ENCODE measurements around the gene IQCE. TPM values are rescaled to one million over a fixed set of nuclear protein-coding genes. Genes with fewer than 3 reads are reported as not detected.
A peak's percentile ranks its signal among the peaks of the same experiment; 100 is the strongest.

The IQCE gene
- total RNA-seq, 1 experiment from 2014 or later, result 35.8 TPM

DNA sequence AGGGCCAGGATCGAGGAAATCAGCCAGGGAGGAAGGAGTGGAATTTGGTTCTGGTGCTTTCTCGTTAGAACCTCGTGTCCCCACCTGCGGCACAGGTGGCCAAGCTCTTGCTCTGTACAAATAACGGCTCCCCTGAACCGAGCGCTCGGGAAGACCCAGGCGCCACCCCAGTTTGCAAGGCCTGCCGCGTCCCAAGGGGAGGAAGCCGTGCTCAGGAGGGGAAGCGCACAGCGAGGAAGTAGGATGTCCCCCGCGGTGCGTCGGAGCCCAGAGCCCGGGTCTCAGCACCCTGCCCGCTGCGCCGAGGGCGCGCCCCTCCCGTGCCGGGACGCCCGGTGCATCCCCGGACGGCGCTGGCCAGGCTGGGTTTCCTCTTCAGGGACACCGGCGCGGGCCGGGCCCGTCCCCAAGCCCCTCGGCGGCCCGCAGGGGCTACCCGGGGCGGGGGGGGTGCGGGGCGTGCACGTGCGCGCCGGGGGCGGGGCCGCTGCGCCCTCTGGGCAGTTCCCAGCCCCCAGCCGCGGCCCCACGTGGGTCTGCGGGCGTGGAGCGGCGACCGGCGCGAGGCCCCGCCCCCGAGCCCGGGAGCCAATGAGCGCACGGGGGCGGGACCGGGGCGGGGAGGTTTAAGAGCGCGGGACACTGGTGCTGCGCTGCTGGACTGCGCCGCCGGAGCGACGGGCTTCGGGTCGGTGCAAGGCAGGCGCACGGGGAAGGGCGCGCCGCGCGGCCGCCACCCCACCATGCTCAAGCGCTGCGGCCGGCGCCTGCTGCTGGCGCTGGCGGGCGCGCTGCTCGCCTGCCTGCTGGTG is 39.5 kb upstream of the IQCE start, which contains the start of gene LFNG:
TSS of gene LFNG (plus strand) at position 656 of the 812 bp plus-strand sequence. CDS start at position 744, 88 bp downstream.
- Histone ChIP-seq H3K79me2 (ENCODE audit: low read depth) (peaks cover 13% of the 10 kb centered on the region), H3F3A (ENCODE audit: insufficient read depth, low read depth) (peaks cover 26% of the 10 kb centered on the region), H2AFZ (peak within 1 kb of the TSS; percentile 73), H3K4me1 (replicated peaks; ENCODE audit: insufficient read depth) (peaks cover 44% of the 10 kb centered on the region), H3K27ac (no peak within 1 kb of the TSS), H3K4me3 (peak within 1 kb of the TSS; percentile 59), H3K4me2 (peak within 1 kb of the TSS; percentile 82), H4K20me1 (ENCODE audit: insufficient read depth) (no peaks in the 10 kb centered on the region), H3K9me2 (ENCODE audit: insufficient read depth) (no peaks in the 10 kb centered on the region), H3K27me3 (ENCODE audit: insufficient read depth, low read depth) (no peaks in the 10 kb centered on the region), H3K9me3 (ENCODE audit: insufficient read depth, low read depth) (no peaks in the 10 kb centered on the region), H3K36me3 (ENCODE audit: low read depth) (no peaks in the 10 kb centered on the region)
- CTCF ChIA-PET, result no interaction called here
- TF ChIP-seq EZH2 (IDR thresholded peaks at IDR 0.05; ENCODE audit: low read depth), result no peak
- intact Hi-C loops (cut with micrococcal nuclease; ENCODE audit: unreplicated experiment), result no loop called here
- DNase-seq, result peak; percentile 61 to 88
- no TSS peak for BruUV-seq (replicated peaks)
- POLR2A ChIA-PET (ENCODE audit: unreplicated experiment), result no interaction called here

DNA sequence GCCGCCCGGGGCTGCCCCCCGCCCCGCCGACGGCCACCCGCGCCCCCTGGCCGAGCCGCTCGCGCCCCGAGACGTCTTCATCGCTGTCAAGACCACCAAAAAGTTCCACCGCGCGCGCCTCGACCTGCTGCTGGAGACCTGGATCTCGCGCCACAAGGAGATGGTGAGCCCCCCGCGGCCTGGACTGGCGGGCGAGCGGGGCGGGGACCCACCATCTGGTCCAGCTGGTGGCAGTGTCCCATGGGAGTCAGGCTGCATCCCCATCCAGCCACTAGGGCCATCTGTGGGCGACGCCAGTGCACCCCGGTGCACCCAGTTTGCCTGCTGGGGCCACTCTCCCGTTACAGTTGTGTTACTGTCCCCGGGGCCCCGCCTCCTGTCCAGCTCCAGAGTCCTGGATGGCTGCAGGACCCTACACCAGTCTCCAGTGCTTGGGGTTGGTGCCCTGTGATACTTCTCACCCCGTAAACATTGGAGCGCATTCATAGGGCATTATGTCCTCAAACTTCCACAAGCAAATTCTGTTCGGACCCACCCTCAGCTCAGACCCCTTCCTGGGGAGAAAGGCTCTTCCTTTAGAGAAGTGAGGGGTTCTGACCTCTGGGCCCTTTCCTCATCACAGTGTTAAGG is 38.5 kb upstream of the IQCE start:
- H2AFZ ChIP-seq, result no peak overlapping the region
- H3K27me3 ChIP-seq (ENCODE audit: insufficient read depth, low read depth), result no peaks in the 10 kb centered on the region
- TF ChIP-seq, protein P1, sequence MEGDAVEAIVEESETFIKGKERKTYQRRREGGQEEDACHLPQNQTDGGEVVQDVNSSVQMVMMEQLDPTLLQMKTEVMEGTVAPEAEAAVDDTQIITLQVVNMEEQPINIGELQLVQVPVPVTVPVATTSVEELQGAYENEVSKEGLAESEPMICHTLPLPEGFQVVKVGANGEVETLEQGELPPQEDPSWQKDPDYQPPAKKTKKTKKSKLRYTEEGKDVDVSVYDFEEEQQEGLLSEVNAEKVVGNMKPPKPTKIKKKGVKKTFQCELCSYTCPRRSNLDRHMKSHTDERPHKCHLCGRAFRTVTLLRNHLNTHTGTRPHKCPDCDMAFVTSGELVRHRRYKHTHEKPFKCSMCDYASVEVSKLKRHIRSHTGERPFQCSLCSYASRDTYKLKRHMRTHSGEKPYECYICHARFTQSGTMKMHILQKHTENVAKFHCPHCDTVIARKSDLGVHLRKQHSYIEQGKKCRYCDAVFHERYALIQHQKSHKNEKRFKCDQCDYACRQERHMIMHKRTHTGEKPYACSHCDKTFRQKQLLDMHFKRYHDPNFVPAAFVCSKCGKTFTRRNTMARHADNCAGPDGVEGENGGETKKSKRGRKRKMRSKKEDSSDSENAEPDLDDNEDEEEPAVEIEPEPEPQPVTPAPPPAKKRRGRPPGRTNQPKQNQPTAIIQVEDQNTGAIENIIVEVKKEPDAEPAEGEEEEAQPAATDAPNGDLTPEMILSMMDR (conservative IDR thresholded peaks at IDR 0.05), result no peak
- no peak for TF ChIP-seq EZH2 (IDR thresholded peaks at IDR 0.05; ENCODE audit: low read depth)
- no peaks in the 10 kb centered on the region for H3K9me2 ChIP-seq (ENCODE audit: insufficient read depth)
- H3K36me3 ChIP-seq (ENCODE audit: low read depth), result no peaks in the 10 kb centered on the region
- H3K27ac ChIP-seq, result no peak overlapping the region
- CTCF ChIA-PET, result no interaction called here
- H3K4me2 ChIP-seq, result peak overlapping the region; percentile 77
- peak; percentile 56 to 71 for DNase-seq
- H3K4me1 ChIP-seq (replicated peaks; ENCODE audit: insufficient read depth), result peaks cover 53% of the 10 kb centered on the region
- POLR2A ChIA-PET (ENCODE audit: unreplicated experiment), result no interaction called here
- H3K9me3 ChIP-seq (ENCODE audit: insufficient read depth, low read depth), result no peaks in the 10 kb centered on the region
- H3F3A ChIP-seq (ENCODE audit: insufficient read depth, low read depth), result peaks cover 33% of the 10 kb centered on the region
- intact Hi-C loops (cut with micrococcal nuclease; ENCODE audit: unreplicated experiment), result loop anchor here (1.0 to 10.0 kb wide), 5 partner anchors 39 to 985 kb away; partner anchors contain the start of genes GRIFIN, MAFK and SNX8
- no peaks in the 10 kb centered on the region for H4K20me1 ChIP-seq (ENCODE audit: insufficient read depth)
- BruUV-seq (replicated peaks), result TSS peak; percentile 62
- peak overlapping the region; percentile 58 for H3K4me3 ChIP-seq
- peaks cover 13% of the 10 kb centered on the region for H3K79me2 ChIP-seq (ENCODE audit: low read depth)

DNA sequence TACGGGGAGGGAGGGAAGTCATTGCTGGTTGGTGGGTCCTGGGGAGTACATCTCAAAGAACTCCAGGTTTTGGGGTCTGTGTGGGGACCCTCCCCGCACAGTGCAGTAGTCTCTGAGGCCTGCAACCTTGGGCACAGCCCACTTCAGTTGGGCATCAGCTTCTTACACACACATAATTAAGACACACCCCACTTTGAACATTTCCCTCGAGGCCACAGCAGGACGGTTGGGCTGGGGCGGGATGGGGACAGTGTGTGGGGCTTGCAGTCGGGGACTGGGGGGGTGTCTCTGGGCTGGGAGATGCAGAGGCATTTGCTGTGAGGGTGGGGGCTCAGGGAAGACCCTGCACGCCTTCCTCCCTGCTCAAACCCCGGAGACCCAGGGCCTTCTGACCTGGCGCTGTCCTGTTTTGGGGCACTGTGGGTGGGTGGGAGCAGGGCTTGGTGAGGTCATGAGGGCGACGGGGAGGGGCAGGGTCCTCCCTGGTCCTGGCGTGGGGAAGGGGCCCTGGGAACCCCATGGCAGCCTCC is 38.0 kb upstream of the IQCE start:
- peak overlapping the region; percentile 58; the same call in 1 of the 2 replicates for H3K4me3 ChIP-seq
- POLR2A ChIA-PET (ENCODE audit: unreplicated experiment), result no interaction called here
- no peak overlapping the region for H2AFZ ChIP-seq
- CTCF ChIA-PET, result no interaction called here
- no peaks in the 10 kb centered on the region for H3K27me3 ChIP-seq (ENCODE audit: insufficient read depth, low read depth)
- H4K20me1 ChIP-seq (ENCODE audit: insufficient read depth), result no peaks in the 10 kb centered on the region
- DNase-seq, result no peak
- H3K4me1 ChIP-seq (replicated peaks; ENCODE audit: insufficient read depth), result peaks cover 59% of the 10 kb centered on the region
- H3K36me3 ChIP-seq (ENCODE audit: low read depth), result no peaks in the 10 kb centered on the region
- no peak overlapping the region for H3K27ac ChIP-seq
- H3K4me2 ChIP-seq, result peak overlapping the region; percentile 77
- intact Hi-C loops (cut with micrococcal nuclease; ENCODE audit: unreplicated experiment), result loop anchor here (1.0 to 10.0 kb wide), 5 partner anchors 38 to 986 kb away; partner anchors contain the start of genes GRIFIN, MAFK and SNX8
- peaks cover 33% of the 10 kb centered on the region for H3F3A ChIP-seq (ENCODE audit: insufficient read depth, low read depth)
- TF ChIP-seq EZH2 (IDR thresholded peaks at IDR 0.05; ENCODE audit: low read depth), result no peak
- TF ChIP-seq, protein P1 (conservative IDR thresholded peaks at IDR 0.05), result no peak
- BruUV-seq (replicated peaks), result no TSS peak
- H3K9me2 ChIP-seq (ENCODE audit: insufficient read depth), result no peaks in the 10 kb centered on the region
- peaks cover 13% of the 10 kb centered on the region for H3K79me2 ChIP-seq (ENCODE audit: low read depth)
- H3K9me3 ChIP-seq (ENCODE audit: insufficient read depth, low read depth), result no peaks in the 10 kb centered on the region

All from PC-9 (cell line).